Measurements from ENCODE around the gene AHNAK.

Gene AHNAK

DNA sequence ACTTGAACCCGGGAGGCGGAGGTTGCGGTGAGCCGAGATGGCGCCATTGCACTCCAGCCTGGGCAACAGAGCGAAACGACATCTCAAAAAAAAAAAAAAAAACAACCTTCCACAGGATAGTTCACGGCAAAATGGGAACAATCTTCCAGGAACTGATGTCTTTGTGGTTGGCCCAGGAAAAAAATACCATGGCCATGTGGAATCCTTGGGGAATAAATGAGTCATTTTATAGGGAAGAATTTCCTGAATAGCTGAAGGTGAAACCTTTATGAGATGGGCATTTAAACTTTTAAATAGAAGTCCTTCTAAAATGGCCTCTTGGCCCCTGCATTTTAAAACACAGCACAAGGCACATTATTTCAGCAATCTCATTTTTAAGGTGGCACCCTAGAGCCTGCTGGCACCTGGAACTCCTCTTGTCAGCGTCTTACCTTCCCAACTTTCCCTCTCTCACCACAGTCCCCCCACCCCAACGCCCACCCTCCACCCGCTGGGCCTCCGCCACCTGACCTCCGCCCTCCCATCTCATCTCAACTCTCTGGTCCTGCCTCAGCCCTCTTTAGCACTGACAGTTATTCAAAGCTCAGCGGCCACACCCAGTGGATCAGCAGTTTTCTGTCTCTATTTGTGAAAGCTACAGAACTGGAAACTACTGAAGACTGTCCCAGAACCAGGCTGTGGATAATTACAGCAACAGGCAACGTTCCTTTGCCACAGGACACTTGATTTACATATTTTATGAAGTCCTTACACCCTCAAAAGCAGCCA is 84.7 kb downstream of the AHNAK start:
- no peak overlapping the region for H3K27ac ChIP-seq
- TF ChIP-seq, protein P1, sequence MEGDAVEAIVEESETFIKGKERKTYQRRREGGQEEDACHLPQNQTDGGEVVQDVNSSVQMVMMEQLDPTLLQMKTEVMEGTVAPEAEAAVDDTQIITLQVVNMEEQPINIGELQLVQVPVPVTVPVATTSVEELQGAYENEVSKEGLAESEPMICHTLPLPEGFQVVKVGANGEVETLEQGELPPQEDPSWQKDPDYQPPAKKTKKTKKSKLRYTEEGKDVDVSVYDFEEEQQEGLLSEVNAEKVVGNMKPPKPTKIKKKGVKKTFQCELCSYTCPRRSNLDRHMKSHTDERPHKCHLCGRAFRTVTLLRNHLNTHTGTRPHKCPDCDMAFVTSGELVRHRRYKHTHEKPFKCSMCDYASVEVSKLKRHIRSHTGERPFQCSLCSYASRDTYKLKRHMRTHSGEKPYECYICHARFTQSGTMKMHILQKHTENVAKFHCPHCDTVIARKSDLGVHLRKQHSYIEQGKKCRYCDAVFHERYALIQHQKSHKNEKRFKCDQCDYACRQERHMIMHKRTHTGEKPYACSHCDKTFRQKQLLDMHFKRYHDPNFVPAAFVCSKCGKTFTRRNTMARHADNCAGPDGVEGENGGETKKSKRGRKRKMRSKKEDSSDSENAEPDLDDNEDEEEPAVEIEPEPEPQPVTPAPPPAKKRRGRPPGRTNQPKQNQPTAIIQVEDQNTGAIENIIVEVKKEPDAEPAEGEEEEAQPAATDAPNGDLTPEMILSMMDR (conservative IDR thresholded peaks at IDR 0.05), result no peak

DNA sequence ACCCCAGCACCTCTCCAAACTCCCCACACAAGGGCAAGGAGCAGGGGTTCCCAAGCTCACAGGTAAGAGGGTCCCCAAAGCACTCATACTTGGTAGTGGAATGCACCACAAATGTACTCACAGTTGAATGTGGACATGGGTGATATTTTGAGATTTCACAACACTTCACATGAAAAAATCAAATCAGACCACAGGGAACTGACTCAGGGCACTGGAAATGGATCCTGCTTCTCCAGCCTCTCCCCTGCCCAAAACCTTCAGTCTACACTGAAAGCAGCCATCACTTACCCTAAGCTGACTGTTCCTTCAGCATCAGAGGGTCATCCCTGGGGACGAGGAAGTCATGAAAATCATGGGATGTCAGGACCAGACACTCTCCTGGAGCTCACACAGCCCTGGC is 87.5 kb downstream of the AHNAK start:
- H3K27ac ChIP-seq, result no peak overlapping the region
- TF ChIP-seq, protein P1 (conservative IDR thresholded peaks at IDR 0.05), result no peak

DNA sequence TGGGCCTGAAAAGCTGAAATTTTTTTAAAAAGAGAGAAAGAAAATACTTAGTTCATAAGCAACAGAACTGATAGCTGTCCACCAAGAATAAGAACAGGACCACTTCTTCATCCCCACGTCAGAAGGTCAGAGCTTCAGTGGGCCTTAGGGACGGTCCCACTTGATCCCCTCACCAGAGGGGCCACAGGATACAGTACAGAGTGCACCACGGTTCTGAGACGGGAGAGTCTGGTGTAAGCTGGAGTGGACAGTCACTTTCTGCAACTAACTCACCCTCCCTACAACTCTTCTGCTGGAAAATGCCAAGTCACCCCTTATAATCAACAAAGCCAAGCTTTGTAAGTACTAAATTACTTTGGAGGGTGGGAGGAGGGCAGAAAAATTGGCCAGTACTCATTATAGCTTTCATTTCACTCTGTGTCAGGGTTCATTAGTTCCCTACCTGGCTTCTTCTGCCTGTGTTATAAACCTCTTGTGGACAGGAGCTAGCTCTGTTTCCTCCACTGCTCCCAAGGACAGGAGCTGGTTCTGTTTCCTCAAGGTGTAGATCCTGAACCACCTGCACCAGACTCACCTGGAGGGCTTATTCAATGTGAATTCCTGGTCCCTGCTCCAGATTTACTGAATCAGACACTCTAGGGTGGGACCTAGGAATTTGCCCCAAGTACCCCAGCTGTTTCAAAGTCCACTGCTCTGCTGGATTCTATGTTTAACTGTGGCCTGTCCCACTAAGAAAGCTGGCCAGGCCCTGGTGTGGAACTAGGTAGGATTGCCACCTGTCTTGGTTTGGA is 88.2 kb downstream of the AHNAK start:
- TF ChIP-seq, protein P1 (conservative IDR thresholded peaks at IDR 0.05), result no peak
- no peak overlapping the region for H3K27ac ChIP-seq

DNA sequence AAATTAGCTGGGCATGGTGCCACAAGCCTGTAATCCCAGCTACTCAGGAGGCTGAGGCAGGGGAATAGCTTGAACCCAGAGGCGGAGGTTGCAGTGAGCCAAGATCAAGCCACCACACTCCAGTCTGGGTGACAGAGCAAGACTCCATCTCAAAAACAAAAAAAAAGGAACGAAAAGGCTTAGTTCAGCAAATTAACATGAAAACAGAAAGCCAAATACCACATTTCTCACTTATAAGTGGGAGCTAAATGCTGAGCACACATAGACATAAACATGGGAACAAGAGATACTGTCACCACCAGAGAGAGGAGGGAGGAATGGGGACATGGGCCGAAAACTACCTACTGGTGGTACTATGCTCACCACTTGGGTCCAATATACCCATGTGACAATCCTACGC is 89.1 kb downstream of the AHNAK start:
- no peak overlapping the region for H3K27ac ChIP-seq
- TF ChIP-seq, protein P1 (conservative IDR thresholded peaks at IDR 0.05), result no peak

DNA sequence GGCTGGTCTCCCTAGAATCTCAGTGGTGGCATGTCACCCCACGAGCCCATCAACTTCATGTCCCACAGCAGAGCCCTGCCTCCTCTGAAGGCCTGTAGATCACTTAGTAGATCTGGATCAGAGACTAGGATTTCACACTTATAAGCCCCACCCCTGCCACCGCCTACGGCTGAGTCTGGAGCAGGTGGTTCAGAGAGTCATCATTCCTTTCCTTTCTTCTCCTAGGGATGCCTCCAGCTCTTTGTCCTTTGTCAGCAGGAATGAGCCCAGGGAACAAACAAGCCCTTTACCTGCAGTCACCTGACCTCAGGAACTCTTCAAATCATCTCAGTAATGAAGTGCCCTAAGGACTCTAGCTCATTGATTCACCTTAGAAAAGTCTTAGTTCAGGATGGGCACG is 90.0 kb downstream of the AHNAK start:
- TF ChIP-seq, protein P1 (conservative IDR thresholded peaks at IDR 0.05), result no peak
- H3K27ac ChIP-seq, result no peak overlapping the region

DNA sequence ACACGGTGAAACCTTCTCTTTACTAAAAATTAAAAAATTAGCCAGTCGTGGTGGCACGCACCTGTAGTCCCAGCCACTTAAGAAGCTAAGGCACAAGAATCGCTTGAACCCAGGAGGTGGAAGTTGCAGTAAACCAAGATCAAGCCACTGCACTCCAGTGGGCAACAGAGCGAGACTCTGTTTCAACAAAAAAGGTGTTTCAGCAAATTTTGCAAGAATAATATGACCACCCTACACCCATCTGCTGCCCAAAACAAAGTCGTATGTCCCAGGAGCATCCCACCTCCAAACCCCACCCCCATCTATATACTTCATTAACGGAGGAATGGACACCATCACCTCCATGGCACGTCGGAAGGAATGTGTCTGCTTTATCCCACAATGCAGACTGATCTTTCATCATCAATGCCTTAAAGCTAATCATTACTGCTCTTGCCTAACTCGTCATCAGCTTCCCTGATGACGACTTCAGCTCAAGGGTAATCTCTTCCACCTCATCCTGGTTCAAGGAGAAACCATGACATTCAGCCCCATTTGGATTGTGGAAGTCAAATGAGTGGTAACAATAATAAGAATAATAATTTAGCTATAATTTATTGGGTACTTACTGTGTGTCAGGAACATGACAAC is 93.7 kb downstream of the AHNAK start:
- no peak overlapping the region for H3K27ac ChIP-seq
- TF ChIP-seq, protein P1 (conservative IDR thresholded peaks at IDR 0.05), result no peak

DNA sequence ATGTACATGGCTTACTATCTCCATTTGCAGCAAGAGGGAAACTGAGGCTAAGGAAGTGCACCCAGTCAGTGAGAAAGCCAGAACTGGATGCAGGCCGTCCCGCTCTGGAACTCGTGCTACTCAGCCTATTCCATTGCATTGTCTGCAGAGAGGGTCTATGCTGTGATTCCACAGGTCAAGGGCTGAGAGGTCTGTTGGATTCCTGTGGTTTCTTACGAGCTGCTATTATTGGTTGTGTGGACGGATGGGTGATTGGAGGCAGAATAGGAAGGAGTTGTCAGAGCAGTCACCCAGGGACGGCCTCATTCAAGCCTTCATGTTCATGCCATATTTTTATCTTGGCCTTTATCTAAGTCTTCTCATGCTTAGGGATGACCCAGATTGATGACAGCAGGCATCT is 94.3 kb downstream of the AHNAK start:
- no peak overlapping the region for H3K27ac ChIP-seq
- TF ChIP-seq, protein P1 (conservative IDR thresholded peaks at IDR 0.05), result no peak
